GM21717 (cell line): ENCODE measurements around the gene MEF2D.

Experiments used
- ATAC-seq: cut with Tn5 transposase; IDR thresholded peaks from one replicate; pipeline ENCODE4 v1.9.1; 2021; ENCODE audit warnings: mild to moderate bottlenecking, moderate library complexity; ENCODE audit not compliant: unreplicated experiment

MEF2D gene

DNA sequence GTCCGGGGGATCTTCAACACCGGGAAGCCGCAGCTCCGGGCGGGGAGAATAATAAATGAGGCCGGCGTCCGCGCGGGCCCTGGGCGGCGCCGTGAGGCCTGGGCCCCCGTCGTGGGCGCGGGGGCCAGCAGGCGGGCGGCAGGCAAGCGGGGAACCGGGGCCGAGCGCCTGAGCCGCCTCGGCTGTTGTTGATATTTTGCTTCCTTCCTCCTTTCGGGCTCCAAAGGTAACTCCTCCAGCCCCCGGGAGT is at the start of gene MEF2D:
MEF2D (minus strand) TSS at position 233 of the 250 bp plus-strand sequence. CDS start 17,483 bp downstream, outside the sequence.
- no peak for ATAC-seq

DNA sequence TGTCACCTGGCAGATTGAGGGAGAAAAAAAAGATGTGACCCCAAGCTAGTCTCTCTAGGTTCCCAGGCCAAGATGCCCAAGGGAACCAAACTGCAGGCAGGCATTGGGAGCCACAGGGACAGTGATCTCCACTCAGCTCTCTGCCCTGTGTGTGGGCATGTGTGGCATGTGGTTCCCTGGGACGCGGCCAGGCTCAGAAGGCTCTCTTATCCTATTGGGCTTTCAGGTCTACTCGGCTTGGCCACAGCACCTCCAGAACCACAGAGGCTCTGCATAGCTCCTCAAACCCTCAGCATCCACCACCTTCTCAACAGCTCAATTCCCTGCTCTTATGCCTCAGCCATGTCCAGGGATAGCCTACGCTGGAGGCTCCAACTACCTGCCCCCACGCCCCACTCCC is 49.8 kb upstream of the MEF2D start:
- ATAC-seq: no peak

DNA sequence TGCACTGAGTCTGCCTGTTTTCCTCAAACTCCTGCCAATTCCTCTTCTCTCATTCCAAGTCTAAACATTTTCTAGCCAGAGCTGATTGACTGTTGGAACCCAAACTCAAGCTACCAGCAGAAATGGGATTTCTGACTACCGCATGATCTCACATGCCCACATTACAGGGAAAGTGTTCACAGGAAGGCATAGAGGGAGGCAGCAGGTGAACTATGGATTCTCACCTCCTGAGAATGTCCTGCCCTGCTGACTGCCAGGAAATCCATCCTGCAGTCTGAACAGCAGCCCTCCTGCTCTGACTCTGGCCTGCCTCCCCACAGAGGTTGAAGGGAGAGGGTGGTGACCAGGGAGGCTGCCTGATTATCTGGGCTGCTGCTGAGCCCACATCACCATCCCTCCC is 49.3 kb upstream of the MEF2D start:
- no peak for ATAC-seq

DNA sequence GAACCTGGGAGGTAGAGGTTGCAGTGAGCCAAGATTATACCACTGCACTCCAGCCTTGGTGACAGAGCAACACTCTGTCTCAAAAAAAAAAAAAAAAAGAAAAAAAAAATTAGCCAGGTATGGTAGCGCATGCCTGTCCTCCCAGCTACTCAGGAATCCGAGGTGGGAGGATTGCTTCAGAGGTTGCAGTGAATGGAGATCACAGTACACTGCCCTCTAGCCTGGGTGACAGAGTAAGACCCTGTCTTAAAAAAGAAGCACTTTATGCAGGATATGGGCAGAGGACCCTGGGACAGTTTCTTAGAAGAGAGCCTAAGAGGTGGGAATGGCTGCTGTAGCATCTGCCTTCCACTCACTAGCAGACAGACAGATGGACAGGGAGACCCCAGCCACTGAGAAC is 48.8 kb upstream of the MEF2D start:
- no peak for ATAC-seq

DNA sequence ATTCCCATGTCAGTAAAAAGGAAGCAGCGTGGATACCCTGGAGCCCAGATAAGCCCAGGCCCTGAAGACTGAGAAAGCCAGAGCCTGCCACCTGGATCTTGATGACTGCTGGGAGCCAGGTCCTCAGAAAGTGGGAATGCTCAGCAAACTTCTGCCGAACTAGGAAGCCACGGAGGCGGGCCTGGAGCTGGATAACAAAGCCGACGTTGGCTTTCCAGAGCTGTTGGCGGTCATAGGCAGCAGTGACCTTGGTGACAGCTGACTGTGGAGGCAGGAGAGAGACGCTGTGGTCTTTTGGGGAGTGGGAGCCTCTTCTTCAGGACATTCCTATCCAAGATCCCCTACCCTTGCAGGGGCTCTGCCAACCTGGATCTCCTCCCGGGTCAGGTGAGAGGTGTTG is 47.4 kb upstream of the MEF2D start:
- no peak for ATAC-seq

DNA sequence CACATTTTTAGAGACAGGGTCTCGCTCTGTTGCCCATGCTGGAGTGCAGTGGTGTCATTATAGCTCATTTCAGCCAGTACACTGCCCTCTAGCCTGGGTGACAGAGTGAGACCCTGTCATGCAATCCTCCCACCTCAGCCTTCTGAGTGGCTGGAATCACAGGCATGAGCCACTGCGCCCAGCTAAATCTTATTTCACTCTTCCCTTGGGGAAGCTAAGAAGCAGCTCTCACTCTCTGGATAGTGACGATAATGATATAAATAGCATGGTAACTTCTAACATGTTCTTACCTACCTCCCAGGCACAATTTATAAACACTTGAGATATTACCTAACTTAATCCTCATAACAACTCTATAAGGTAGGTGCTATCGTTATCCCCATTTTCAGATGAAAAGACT is 46.9 kb upstream of the MEF2D start:
- ATAC-seq: no peak

DNA sequence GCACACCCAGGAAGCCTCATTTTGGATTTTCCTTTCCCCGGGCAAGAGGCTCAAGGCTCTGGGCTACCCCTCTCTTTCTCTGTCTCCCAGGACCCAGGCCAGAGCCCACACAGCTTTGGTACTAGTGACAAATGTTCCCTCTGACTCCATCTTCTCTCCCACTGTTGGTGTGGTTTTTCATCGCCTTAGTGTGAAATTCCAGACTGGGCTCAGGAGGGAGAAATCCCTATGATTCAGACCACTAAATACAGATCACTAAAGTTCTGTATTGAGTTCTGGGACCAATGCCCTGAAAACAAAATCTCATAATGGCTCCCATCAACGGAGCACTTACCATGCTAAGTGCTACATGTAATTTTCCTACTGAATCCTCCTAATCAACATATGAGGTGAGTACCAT is 45.7 kb upstream of the MEF2D start:
- ATAC-seq: no peak

DNA sequence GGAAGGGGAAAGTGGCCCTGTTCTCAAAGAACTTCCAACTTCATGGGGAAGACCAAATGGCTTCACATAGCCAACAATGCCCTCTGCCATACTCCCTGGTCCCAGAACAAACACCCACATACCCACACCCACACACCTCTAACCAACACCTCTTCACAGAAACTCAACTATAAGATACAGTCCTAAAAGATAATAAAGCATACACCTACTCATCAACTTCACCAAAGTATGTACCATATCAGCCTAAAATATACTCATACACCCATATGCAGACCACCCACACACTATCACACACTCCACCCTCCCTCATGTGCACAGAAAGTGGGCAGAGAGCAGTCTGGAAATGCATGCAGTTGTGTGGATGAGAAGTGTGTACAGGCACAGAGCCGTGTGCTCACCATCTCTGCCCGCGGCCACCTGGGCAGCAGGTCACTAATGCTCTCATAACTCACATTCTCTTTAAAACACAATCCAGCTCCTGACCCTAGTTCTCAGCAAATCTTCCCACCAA is 44.1 kb upstream of the MEF2D start:
- no peak for ATAC-seq

GRCh38 chr1:156543066-156543465 is 42.5 kb upstream of the MEF2D start:
- no peak for ATAC-seq

DNA sequence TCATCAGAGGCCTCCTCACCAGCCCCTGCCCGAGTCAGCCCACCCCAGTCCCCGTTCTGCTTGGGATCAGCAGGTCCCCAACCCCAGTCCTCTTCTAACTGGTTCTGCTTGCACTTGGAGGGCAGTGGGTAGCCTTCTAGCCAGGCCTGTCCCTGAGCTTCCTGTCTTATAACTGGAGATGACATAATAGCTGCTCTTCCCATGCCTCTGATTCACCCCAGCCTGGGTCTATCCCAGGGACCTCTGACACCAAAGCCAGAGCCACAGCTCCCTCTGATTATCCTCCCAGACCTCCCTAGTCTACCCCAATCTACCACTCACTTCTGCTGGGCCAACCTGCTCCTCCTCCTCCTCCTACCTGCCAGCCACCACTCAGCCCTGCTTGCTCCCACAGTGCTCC is 40.4 kb upstream of the MEF2D start:
- ATAC-seq: no peak

- ATAC-seq: no peak
These were observed 39.3 kb upstream of the MEF2D start for GRCh38 chr1:156539818-156540355.

- ATAC-seq: no peak
These were observed 38.3 kb upstream of the MEF2D start for GRCh38 chr1:156538711-156539440.

- ATAC-seq: no peak
These were observed 36.5 kb upstream of the MEF2D start for GRCh38 chr1:156537027-156537426.

- ATAC-seq: no peak
These were observed 34.0 kb upstream of the MEF2D start for GRCh38 chr1:156534424-156535060.

- ATAC-seq: no peak
These were observed 33.1 kb upstream of the MEF2D start for GRCh38 chr1:156533568-156534220.

DNA sequence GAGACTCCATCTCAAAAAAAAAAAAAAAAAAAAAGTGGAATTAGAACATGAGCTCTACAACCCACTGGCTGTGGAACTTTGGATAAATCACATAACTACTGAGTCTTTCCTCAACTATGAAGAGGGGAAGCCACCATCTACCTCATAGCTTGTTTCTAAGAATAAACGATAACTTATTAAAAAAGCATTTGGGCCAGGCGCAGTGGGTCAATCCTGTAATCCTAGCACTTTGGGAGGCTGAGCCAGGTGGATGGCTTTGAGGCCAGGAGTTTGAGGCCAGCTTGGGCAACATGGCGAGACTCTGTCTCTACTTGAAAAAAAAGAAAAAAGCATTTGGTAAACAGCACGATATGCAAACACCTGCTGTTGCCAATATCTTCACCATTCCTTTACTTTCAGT is 31.8 kb upstream of the MEF2D start:
- ATAC-seq: no peak

DNA sequence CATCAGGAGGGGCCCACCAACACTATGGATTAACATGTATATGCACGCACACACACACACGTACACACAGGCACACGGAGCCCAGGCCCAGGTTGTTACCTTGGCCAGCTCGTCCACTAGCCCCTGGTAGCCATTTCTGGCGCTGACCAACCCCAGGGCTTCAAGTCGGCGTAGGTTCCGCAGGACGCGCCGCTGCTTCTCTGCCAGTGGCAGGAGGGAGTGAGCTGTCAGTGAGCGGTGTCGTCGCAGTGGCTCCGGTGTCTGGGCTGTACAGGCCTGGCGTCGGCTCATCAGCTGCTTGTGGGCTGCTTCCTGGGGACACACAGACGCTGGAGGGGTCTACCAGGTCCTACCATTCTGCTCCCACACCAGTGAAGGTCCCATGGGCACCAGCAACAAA is 29.4 kb upstream of the MEF2D start:
- no peak for ATAC-seq

- ATAC-seq: no peak
These were observed 28.4 kb upstream of the MEF2D start for GRCh38 chr1:156528875-156529425.

DNA sequence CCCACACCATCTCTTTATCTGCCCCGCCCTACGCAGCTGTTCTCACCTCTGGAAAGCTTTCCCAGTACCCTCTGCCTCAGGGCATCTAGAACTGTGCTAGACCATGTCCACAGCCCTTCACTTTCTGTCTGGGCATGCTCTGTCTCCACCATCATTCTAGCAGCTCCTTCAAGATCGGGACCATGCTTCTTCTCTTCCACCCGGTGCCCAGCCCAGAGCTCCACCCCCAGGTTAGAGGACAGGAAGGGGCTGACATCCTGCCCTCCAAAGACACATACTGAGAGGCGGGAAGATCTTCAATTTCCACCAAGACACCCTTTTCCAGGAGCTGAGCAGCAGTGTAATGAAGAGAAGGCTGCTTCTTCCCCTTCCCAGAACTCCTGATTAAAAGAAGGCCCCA is 27.7 kb upstream of the MEF2D start:
- ATAC-seq: no peak

GRCh38 chr1:156527584-156527983 is 27.0 kb upstream of the MEF2D start:
- ATAC-seq: no peak

DNA sequence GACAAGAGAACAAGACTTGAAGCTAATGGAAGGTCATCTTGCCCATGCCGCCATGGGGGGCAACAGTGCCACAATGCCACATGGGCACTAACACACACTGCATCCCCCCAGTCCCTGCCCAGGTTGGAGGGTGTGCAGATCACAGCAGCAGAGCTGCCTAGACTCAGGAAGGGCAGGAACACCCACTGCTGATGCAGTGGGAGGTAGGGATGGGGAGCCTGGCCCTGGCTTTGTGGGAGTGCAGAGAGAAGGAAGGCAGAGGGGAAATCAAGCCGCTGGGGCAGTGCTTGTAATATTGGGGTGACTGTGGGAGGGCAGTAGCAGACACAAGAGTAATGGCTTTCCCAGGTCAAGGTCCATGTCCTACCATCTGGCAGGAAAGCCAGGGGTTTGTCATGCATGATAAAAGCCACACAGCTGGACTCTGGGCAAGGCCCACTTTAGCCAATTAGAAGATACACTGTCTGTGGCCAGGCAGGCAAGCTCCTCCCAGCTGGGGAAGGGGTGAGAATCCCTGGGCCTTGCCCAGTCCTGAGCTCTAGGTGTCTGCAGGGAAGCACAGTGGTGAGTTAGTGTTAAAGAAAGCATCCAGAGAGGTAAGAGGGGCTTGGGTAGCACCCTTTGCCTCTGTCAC is 25.4 kb upstream of the MEF2D start:
- ATAC-seq: no peak
